CD4-positive, alpha-beta T cell treated with Interleukin-17A for 4 hours (primary cell): ENCODE measurements around the gene ACSM4.

ENCODE experiments used
- DNase-seq: peaks from one replicate; pipeline ENCODE4 v3.0.0-alpha.2; 2020; ENCODE audit warnings: mixed read lengths

Gene ACSM4

GRCh38 chr12:7339675-7340074, 35.8 kb downstream of the ACSM4 start:
- no peak for DNase-seq

- DNase-seq, result no peak
Observed at GRCh38 chr12:7344833-7345606, 41.1 kb downstream of the ACSM4 start.

- DNase-seq, result no peak
Observed at GRCh38 chr12:7346551-7347225, 42.8 kb downstream of the ACSM4 start.

GRCh38 chr12:7349418-7349817, 45.5 kb downstream of the ACSM4 start:
- DNase-seq, result no peak

- DNase-seq, result no peak
Observed at GRCh38 chr12:7351177-7351576, 47.3 kb downstream of the ACSM4 start.

- DNase-seq, result no peak
Observed at GRCh38 chr12:7352661-7353060, 48.8 kb downstream of the ACSM4 start.

GRCh38 chr12:7354529-7354928, 50.7 kb downstream of the ACSM4 start:
- DNase-seq, result no peak

- no peak for DNase-seq
Observed at GRCh38 chr12:7361265-7361664, 57.4 kb downstream of the ACSM4 start.

GRCh38 chr12:7362734-7363133, 58.9 kb downstream of the ACSM4 start:
- DNase-seq, result no peak

GRCh38 chr12:7369274-7369729, 65.4 kb downstream of the ACSM4 start:
- DNase-seq, result no peak

- DNase-seq, result no peak
Observed at GRCh38 chr12:7373226-7373625, 69.4 kb downstream of the ACSM4 start.

- DNase-seq, result peak; percentile 15
Observed at GRCh38 chr12:7374423-7375144, 70.7 kb downstream of the ACSM4 start.

- no peak for DNase-seq
Observed at GRCh38 chr12:7375145-7375543, 71.3 kb downstream of the ACSM4 start.

GRCh38 chr12:7376196-7376595, 72.3 kb downstream of the ACSM4 start:
- no peak for DNase-seq
